Activated CD8-positive, alpha-beta T cell treated with anti-CD3 and anti-CD28 coated beads for 36 hours (primary cell): ENCODE measurements around the gene CLCN4. TPM values are rescaled to one million over a fixed set of nuclear protein-coding genes. Genes with fewer than 3 reads are reported as not detected.

Experiments used
- ATAC-seq: fragments of 200-7000 bp; cut with Tn5 transposase; one replicate; pipeline ENCODE4 v1.10.0; 2021; ENCODE audit warnings: mild to moderate bottlenecking, moderate library complexity
- CTCF ChIA-PET: fragments of 350-600 bp; sonication (Branson Sonifier 250); formaldehyde crosslinking; loops from one replicate; lab custom pipeline; 2021; ENCODE audit warnings: antibody characterized with exemption; lab: Charles Lee
- POLR2A ChIA-PET: fragments of 350-600 bp; sonication (Branson Sonifier 250); formaldehyde crosslinking; loops from one replicate; lab custom pipeline; 2021; ENCODE audit warnings: antibody characterized with exemption; lab: Charles Lee
- DNase-seq: peaks from one replicate; pipeline ENCODE4 v3.0.0-alpha.2; 2020
- H3K27ac Mint-ChIP-seq: one replicate; pipeline ENCODE4 v1.8.0; 2021; ENCODE audit warnings: mild to moderate bottlenecking, mixed read lengths
- H3K27me3 Mint-ChIP-seq: one replicate; pipeline ENCODE4 v1.8.0; 2021; ENCODE audit warnings: mixed read lengths
- H3K36me3 Mint-ChIP-seq: one replicate; pipeline ENCODE4 v1.8.0; 2021; ENCODE audit warnings: low read depth, mixed read lengths
- H3K4me1 Mint-ChIP-seq: one replicate; pipeline ENCODE4 v1.8.0; 2021; ENCODE audit warnings: low read depth, mixed read lengths
- H3K4me3 Mint-ChIP-seq: one replicate; pipeline ENCODE4 v1.8.0; 2021; ENCODE audit warnings: mild to moderate bottlenecking, moderate library complexity, mixed read lengths
- H3K9me3 Mint-ChIP-seq: one replicate; pipeline ENCODE4 v1.8.0; 2021; ENCODE audit warnings: mixed read lengths
- CTCF ChIP-seq: fragments of 200-600 bp; IDR thresholded peaks from one replicate; pipeline ENCODE4 v1.8.0; 2022; ENCODE audit warnings: antibody characterized with exemption, mild to moderate bottlenecking
- intact Hi-C: fragments of 100-400 bp; cut with micrococcal nuclease; formaldehyde crosslinking; loops from one replicate; pipeline ENCODE4 v1.10.0; 2022
- total RNA-seq, 2 experiments: library from RNA; stranded (reverse); gene quantifications; one replicate each; pipeline ENCODE4 v1.2.3, GENCODE V29; 2021

Gene CLCN4
- total RNA-seq, 2 experiments from 2014 or later, result not detected

GRCh38 chrX:10197279-10198210, 40.8 kb downstream of the CLCN4 start:
- no peak overlapping the region for H3K4me3 Mint-ChIP-seq
- POLR2A ChIA-PET, result no interaction called here
- H3K4me1 Mint-ChIP-seq, result peaks cover 4% of the 10 kb centered on the region
- no peak for TF ChIP-seq CTCF
- no peak for ATAC-seq
- CTCF ChIA-PET, result no interaction called here
- no peaks in the 10 kb centered on the region for H3K9me3 Mint-ChIP-seq
- H3K27me3 Mint-ChIP-seq, result peaks cover 2% of the 10 kb centered on the region
- intact Hi-C loops, result no loop called here
- no peak overlapping the region for H3K27ac Mint-ChIP-seq
- H3K36me3 Mint-ChIP-seq, result no peaks in the 10 kb centered on the region
- DNase-seq, result no peak

- H3K9me3 Mint-ChIP-seq, result no peaks in the 10 kb centered on the region
- H3K36me3 Mint-ChIP-seq, result no peaks in the 10 kb centered on the region
- intact Hi-C loops, result no loop called here
- H3K4me3 Mint-ChIP-seq, result no peak overlapping the region
- peaks cover 4% of the 10 kb centered on the region for H3K4me1 Mint-ChIP-seq
- TF ChIP-seq CTCF, result no peak
- H3K27me3 Mint-ChIP-seq, result peaks cover 2% of the 10 kb centered on the region
- CTCF ChIA-PET, result interaction anchor here (2.0 kb wide), 1 partner anchor 8 kb away, joined by 6 read pairs; no protein-coding TSS in a partner anchor
- DNase-seq, result no peak
- no peak overlapping the region for H3K27ac Mint-ChIP-seq
- POLR2A ChIA-PET, result no interaction called here
- ATAC-seq, result no peak
These were observed 41.5 kb downstream of the CLCN4 start for GRCh38 chrX:10198254-10198653.

GRCh38 chrX:10199212-10199611, 42.4 kb downstream of the CLCN4 start:
- H3K9me3 Mint-ChIP-seq, result no peaks in the 10 kb centered on the region
- POLR2A ChIA-PET, result no interaction called here
- intact Hi-C loops, result no loop called here
- peaks cover 4% of the 10 kb centered on the region for H3K4me1 Mint-ChIP-seq
- TF ChIP-seq CTCF, result no peak
- ATAC-seq, result no peak
- no peaks in the 10 kb centered on the region for H3K36me3 Mint-ChIP-seq
- no peak overlapping the region for H3K4me3 Mint-ChIP-seq
- H3K27ac Mint-ChIP-seq, result no peak overlapping the region
- peaks cover 2% of the 10 kb centered on the region for H3K27me3 Mint-ChIP-seq
- DNase-seq, result peak; percentile 2
- CTCF ChIA-PET, result interaction anchor here (2.0 kb wide), 1 partner anchor 9 kb away, joined by 6 read pairs; no protein-coding TSS in a partner anchor

GRCh38 chrX:10203617-10204016, 46.8 kb downstream of the CLCN4 start:
- no peaks in the 10 kb centered on the region for H3K9me3 Mint-ChIP-seq
- POLR2A ChIA-PET, result no interaction called here
- intact Hi-C loops, result no loop called here

More at GRCh38 chrX:10203617-10204016, 46.8 kb downstream of the CLCN4 start:
- H3K27ac Mint-ChIP-seq, result no peak overlapping the region
- DNase-seq (no peak), ATAC-seq (no peak)
- no peak for TF ChIP-seq CTCF
- peaks cover 4% of the 10 kb centered on the region for H3K4me1 Mint-ChIP-seq
- H3K27me3 Mint-ChIP-seq, result peaks cover 3% of the 10 kb centered on the region
- no peaks in the 10 kb centered on the region for H3K36me3 Mint-ChIP-seq
- CTCF ChIA-PET, result interaction anchor here (3.5 kb wide), 1 partner anchor 14 kb away, joined by 25 read pairs; no protein-coding TSS in a partner anchor
- H3K4me3 Mint-ChIP-seq, result no peak overlapping the region
